T-helper 9 cell (primary cell): Measurements from ENCODE around the gene CST3.
"Not testable (repeated sequence)": the region's sequence is repeated elsewhere in the genome, so short reads cannot be mapped to it uniquely, and the experiment has no call there.

Source experiments
- DNase-seq: peaks from one replicate; pipeline ENCODE4 v3.0.0-alpha.2; 2020

Gene CST3

GRCh38 chr20:23661002-23661429 lies 23.3 kb upstream of the CST3 start:
- DNase-seq = no peak

DNA sequence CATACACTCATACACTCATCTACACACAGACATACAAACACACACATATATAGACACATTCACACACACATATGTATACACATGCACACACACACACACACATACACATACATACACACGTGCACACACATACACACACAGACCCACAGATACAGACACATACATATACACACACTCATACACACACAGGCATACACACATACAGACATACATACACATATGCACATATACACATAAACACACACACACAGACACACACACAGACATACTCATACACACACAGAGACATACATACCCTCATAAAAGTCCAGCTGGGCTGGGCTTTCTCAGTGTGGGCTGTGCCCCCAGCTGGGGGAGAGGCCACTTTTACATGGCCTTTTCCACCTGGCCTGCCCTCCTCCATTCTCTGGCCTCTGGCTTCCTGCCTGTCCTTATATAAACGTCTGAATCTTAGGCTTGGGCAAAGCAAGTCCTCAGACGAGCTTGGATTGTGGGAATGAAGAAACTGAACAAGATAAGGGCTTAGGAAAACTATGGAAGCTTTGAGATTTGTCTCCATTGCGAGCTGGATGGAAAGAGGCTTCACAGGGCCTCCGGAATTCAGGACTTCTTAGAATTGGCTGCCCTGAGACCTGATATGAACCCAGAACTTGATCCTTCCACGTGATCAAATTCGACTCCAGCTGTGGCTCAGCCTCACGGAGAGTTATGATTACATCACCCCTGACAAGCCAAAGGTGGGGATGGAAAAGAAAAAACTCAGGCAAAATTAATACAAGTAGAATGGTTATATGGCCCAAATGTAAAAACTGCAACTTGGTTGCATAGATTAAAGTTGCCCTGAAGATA lies 22.5 kb upstream of the CST3 start:
- no peak for DNase-seq

DNA sequence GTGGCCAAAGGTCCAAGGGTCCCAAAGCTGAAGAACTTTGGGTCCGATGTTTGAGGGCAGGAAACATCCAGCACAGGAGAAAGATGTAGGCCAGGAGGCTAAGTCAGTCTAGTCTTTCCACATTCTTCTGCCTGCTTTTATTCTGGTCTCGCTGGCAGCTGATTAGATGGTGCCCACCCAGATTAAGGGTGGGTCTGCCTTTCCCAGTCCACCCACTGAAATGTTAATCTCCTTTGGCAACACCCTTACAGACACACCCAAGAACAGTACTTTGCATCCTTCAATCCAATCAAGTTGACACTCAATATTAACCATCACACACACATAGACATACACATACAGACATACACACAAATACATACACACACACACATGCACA lies 21.8 kb upstream of the CST3 start:
- DNase-seq = not testable (repeated sequence)

DNA sequence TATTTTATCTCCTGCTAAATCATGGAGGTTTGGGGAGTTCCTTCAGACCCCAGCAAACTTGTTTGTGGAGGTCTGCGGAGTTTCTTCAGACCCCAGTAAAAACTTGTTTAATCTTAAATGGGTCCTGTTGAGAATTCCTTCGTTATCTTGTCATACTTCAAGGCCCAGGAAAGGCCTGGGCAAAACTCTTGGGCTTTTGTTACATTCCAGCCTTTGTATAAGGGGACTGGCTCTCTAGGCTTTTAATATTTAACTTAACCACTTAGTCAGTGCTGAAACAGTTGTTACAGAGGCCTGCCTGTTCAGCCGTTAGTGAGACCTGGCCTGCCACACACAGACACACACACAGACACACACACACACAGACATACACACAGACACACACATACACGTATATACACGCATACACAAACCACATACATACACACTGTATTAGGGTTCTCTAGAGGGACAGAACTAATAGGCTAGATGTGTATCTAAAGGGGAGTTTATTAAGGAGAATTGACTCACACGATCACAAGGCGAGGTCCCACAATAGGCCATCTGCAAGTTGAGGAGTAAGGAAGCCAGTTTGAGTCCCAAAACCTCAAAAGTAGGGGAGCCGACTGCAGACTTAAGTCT lies 21.3 kb upstream of the CST3 start:
- DNase-seq = no peak

DNA sequence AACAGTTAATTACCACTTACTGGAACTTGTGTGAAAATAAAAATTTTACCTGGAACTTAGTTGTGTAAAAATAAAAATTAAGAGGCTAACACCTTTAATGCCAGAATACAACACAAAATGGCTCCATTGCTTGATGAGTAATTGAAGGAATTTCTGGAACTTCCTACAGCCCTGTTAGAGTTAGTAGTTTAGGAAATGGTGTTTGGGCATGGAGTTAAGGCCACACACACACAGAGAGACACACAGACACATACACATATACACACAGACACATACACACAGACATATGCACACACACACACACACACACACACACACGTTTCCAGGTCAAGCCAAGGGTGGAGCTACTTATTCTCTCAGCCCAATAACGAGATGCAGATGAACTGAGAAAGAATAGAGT lies 20.6 kb upstream of the CST3 start:
- DNase-seq = no peak

DNA sequence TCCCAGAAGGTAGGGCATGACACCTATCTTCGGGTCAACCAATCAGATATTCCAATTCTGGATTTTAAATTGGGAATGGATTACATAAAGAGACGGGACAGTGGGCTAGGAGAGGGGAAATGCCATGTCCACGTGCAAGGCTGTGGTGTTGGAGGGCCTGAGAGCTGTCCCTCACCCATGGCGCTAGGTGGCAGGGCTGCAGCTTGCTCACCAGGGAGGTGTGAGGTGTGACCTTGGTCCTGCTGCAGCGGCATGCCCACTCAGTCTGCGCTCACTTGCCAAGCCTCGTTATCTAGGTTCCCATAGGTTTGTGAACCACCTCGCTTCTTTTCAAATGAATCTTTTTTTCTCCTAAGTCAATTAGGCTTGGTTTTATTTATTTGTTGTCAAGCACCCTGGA lies 19.4 kb upstream of the CST3 start:
- DNase-seq = no peak

DNA sequence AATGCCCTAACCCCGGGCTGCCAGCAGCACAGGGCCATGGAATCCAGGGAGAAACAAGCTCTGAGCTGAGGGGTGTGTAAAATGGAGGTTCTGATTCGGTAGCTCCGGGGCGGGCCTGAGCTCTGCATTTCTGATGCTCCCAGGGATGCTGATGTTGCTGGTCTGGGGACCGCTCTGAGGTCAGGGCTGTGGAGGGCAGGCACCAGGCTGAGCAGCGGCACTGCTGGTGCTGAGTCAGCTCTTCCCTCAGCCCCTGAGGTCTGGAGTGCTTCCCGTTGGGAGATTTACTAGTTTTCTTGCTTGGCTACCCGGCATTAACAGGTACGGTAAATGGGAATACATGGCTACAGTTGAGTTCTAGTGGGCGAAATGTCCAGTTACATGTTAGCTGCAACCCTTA lies 18.6 kb upstream of the CST3 start:
- no peak for DNase-seq

DNA sequence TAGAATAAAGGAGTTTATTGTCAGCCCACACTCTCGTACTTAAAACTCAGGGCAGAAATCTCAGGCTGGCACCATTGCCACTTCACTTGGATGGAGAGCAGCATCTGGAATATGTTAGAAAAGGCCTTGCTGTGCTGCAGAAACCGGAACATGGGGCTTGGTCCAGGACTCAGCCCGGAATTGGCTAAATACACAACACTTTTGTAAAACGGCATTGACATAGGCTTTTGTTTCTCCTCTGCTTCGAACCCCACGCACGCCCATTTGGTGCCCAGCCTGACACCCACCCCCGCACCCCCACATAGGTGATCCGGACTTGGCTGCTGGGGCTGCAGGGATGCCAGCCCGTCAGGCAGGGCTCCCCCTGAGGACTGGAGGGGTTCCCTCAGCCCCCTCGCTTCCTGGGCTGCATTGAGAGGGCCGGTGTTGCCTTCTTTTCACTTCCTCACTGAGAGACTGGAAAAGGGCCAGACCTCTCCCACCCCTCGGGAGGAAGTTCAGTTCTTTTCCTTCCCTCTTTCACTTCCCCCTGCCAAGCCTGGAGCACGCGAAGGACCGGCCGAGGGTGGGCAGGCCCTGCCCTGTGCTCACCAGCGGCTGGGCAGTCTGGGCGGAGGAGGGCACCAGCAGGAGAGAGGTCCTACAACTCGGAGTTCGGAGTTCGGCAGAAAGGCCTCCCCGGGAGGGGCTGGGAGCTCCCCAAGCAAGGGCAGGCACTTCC lies 17.9 kb upstream of the CST3 start:
- no peak for DNase-seq

DNA sequence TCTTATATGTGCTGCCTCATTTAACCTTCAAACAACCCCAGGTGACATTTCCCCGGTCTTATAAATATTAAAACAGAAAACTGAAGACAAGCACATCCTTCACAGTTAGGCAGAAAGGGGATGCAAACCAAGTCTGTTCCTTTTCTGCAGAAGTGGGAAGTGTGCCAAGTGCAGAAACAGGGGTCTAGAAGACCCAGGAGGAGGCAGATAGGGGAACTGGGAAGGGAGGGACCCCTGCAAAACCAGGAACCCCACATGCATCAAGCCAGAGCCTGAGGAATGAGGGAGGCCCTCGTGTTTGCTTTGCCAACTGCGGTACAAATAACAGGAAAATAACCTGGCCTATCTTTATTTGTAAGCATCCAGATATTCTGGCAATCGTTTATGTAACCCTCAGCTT lies 17.0 kb upstream of the CST3 start:
- no peak for DNase-seq

DNA sequence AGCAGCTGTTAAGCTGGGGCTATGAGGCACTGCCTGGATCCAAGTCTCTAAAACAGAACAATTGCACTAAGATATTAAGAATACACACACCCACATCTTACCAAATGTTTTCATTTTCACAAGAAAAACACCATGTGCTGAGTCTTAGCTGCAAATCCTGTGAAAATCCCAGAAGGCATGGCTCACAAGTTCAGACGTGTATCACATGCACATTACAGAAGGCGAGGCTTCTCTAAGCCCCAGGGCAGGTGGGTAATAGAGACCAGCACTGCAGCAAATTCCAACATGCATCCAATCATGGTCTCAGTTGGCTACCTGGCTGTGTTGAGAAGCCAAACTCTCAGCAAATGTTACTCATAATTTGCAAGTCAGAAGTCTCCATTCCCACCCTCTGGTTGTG lies 16.2 kb upstream of the CST3 start:
- DNase-seq = no peak

GRCh38 chr20:23653400-23653938 lies 15.7 kb upstream of the CST3 start:
- no peak for DNase-seq

DNA sequence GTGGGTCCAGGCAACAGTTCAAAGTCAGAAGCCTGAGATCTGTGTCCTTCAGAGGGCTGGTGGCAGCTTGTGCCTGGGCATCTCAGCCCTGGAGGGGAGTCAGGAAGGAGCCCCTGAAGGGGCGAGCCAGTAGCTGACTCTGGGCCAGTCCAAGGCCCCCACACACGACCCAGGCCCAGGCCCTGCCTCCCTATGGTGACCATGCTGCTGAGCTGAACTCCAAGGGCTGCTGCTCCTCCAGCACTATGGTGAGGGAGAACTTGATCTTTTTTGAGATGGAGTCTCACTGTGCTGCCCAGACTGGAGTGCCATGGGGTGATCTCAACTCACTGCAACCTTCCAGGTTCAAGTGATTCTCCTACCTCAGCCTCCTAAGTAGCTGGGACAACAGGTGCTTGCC lies 15.2 kb upstream of the CST3 start:
- DNase-seq = no peak

DNA sequence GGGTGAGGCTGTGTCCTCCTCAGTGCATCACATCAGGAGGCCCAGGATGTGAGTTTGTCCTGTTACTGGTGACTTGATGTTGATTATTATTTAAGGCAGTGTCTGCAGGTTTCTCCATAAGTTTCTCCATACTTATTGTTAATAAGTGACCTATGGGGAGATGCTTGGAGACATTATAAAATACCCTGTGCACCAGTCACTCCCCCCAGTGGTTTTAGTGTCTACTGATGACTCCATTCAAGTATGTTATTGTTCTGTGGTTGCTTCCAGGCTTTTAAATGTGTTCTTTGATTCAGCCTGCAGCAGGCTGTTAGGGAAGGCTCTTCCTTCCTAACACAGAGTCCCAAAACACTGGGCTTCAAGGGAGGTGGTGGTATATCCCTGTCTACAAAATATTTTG lies 14.6 kb upstream of the CST3 start:
- no peak for DNase-seq

- no peak for DNase-seq
These were observed 13.4 kb upstream of the CST3 start for GRCh38 chr20:23651117-23651516.

DNA sequence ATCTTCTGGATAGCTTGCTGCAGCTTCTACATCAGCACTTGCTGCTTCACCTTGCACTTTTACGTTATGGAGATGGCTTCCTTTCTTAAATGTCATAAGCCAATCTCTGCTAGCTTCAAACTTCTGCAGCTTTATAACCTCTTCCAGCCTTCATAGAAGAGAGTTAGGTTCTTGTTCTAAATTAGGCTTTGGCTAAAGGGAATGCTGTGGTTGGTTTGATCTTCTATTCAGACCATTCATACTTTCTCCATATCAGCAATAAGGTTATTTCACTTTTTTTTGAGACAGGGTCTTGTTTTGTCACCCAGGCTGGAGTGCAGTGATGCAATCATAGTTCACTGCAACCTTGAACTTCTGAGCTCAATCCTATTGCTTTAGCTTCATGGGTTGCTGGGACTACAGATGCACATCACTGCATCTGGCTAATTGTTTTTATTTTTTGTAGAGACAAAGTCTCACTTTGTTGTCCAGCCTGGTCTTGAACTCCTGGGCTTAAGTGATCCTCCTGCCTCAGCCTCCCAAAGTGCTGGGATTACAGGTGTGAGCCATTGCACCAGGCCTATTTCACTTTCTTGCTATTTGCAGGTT lies 12.2 kb upstream of the CST3 start:
- DNase-seq = no peak

DNA sequence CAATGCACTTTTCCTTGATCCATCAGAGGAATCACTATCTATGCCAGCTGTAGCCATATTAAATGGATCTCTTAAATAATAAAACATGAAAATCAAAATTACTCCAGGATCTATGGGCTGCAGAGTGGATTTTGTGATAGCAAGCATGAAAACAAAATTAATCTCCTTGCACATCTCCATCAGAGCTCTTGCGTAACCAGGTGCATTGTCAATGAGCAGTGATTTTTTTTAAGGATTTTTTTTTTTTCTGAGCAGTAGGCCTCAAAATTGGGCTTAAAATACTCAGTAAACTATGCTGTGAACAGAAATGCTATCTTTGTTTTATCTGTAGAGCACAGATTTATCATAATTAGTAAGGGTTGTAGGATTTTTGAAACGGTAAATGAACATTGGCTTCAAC lies 11.5 kb upstream of the CST3 start:
- DNase-seq = no peak

GRCh38 chr20:23647346-23647745 lies 9.6 kb upstream of the CST3 start:
- no peak for DNase-seq

- DNase-seq = no peak
These were observed 8.5 kb upstream of the CST3 start for GRCh38 chr20:23646106-23646873.

- DNase-seq = no peak
These were observed 7.8 kb upstream of the CST3 start for GRCh38 chr20:23645575-23645974.

DNA sequence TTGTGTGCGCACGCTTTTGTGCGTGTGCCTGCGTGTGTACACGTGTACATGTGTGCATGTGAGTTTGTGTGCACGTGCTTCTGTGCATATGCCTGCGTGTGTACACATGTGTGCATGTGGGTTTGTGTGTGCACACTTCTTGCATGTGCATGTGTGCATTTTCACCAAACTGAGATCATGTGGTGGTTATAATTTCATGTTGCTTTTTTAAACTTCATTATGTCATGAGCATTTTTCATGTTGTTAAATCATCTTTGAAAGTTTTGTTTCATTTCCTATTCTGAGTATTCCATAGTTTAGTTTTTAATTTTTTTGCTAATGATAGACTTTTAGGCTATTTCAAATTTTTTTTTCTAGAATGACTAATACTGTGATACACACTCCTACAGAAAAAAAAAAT lies 6.4 kb upstream of the CST3 start:
- no peak for DNase-seq

GRCh38 chr20:23643659-23644058 lies 5.9 kb upstream of the CST3 start:
- DNase-seq = no peak

DNA sequence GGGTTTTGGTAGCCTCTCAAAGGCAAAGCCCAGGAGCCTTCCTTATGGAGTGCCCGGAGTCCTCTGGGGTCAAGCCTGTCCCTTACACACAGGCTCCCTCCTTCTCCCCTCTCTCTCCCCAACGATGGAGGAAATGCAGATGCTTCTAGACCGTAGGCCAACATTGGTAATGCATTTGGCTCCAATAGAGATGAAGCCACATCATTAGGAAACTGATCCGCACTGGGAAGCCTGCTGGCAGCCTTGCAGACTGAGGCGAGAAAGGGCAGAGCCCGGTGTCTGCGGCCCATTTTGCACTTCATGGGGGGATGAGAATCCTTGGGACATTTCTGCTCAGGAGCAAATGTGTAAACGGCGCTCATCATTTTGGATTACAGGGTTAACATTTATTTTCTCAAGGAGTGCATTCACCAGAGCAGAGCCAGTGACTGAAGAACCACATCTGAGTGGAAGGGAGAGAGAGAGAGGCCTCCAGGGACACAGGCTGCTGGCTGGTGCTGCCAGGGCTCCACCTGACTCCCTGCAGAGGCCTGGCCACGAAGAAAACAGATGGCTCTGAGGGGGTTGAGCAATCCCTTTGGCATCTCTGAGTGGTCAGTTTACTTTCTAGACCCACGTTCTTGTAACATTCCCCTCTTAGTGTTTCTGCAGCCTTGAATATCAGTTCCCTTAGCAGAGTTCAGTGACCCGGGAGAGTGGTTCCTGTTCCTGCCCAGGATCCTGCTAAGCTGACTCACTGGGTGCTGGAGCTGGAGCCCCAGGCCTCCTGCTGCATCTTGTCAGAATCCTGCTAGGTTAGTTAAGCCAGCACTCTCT lies 4.4 kb upstream of the CST3 start:
- no peak for DNase-seq
